Stomach smooth muscle (tissue), 2 donors: ENCODE measurements around the gene EFNB2.

Experiments used
- H3K27ac ChIP-seq: one replicate; pipeline ENCODE4 v1.7.0; 2013; ENCODE audit warnings: mild to moderate bottlenecking, low read length, inconsistent platforms
- H3K27me3 ChIP-seq, 2 donors: one replicate each; pipeline ENCODE4 v1.7.0; 2013; ENCODE audit warnings: low read length in 2 of 2; ENCODE audit not compliant: insufficient read depth in 2 of 2, control insufficient read depth in 1 of 2
- H3K36me3 ChIP-seq, 2 donors: one replicate each; pipeline ENCODE4 v1.7.0; 2013; ENCODE audit warnings: low read length in 2 of 2; ENCODE audit not compliant: control insufficient read depth in 2 of 2, insufficient read depth in 2 of 2
- H3K4me1 ChIP-seq: one replicate; pipeline ENCODE4 v1.7.0; 2013; ENCODE audit warnings: low read length; ENCODE audit not compliant: control insufficient read depth, insufficient read depth
- H3K4me3 ChIP-seq, 2 donors: one replicate each; pipeline ENCODE4 v1.7.0; 2013; ENCODE audit warnings: low read length in 2 of 2
- H3K9ac ChIP-seq, 2 donors: one replicate each; pipeline ENCODE4 v1.7.0; 2013; ENCODE audit warnings: low read length in 2 of 2, mild to moderate bottlenecking in 1 of 2
- H3K9me3 ChIP-seq, 2 donors: one replicate each; pipeline ENCODE4 v1.7.0; 2013; ENCODE audit warnings: low read length in 2 of 2; ENCODE audit not compliant: control insufficient read depth in 2 of 2
- donor health status: healthy.
- donor health status: Pancreatic carcinoma.

The EFNB2 gene

DNA sequence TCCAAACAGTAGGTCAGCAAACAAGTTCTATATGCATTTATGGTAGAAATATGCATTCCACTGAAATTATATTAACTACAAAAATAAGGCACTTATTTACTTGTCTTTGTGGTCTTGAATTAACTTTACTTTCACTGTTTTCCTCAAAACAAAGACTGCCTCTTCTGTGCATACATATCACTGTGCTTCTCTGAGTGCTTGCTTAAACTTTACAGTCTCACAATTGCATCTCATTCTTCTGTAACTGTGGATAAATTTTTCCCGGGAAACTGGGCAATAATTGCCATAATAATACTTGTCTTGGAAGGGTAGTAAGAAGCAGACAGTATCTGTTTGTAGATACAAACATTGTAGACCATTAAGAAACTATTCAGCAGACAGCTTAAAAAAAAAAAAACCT is 38.4 kb downstream of the EFNB2 start:
- Histone ChIP-seq H3K4me1 (peaks cover 22% of the 10 kb centered on the region), H3K36me3 (peaks cover 16 to 27% of the 10 kb centered on the region in 2 donors), H3K4me3 (peak overlapping the region in 1 of 2 donors; percentile 27), H3K9me3 (no peaks in the 10 kb centered on the region), H3K27me3 (no peaks in the 10 kb centered on the region), H3K27ac (no peak overlapping the region), H3K9ac (no peak overlapping the region)

DNA sequence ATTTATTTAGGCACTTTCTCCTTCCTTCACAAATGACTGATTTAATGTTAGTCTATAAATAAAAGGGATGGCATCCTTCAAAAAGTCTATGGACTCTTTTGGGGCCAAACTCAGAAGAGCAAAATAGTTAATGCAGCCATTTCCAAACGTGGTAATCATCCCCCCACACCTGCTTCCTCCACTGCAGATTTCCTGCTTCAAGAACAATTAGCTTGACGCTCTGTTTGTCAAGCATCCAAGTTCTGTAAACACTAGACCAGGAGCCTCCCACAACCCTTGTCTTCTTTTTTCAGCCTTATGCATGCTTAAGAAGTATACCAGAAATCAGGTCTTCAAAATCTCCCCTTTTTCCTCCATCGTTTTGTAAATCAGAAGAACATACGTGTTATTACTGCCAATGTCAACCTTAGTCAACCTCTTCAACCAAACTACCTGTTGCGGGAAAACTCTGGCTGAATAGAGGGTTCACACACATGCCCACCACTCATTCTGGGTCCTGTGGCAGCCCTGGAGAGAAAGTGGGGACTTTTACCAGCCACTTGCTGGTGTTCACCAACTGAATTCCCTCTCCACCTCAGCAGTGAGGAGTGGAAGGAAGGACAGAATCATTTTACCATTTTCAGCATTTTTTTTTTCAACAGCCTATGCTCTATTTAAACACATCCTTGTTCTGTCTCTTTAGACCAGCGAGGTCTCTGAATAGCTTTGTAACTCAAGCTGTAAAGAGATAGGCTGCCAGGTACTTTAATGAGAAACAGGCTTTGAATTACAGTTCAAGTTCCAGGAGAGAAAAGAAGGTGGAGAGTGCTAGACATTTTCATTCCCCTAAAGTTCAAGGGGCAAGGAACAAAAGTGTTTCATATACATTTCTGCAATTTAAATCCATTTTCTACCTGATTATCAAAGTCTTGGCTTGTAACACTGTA is 39.1 kb downstream of the EFNB2 start:
- H3K27ac ChIP-seq = peak overlapping the region; percentile 38
- peaks cover 16 to 30% of the 10 kb centered on the region in 2 donors for H3K36me3 ChIP-seq
- H3K27me3 ChIP-seq = no peaks in the 10 kb centered on the region
- H3K4me1 ChIP-seq = peaks cover 29% of the 10 kb centered on the region
- peak overlapping the region in 1 of 2 donors; percentile 27 for H3K4me3 ChIP-seq
- H3K9ac ChIP-seq = no peak overlapping the region
- H3K9me3 ChIP-seq = no peaks in the 10 kb centered on the region

DNA sequence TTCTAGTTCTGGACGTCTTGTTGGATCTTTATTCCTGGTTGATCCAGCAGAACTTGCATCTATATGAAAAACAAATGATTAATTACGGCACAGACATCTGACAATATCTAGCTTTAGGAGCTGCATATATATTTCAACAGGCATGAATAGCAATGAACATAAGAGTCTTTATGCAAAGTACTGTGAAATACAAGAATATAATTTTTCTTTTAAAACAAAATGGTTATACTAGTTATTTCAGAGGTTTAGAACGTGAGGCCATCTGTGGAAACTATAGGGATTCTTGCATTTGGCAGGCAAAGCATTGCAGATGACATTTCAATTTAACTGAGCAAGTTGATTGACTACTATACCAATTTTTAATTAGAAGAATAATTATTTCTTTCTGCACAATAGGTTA is 40.5 kb downstream of the EFNB2 start:
- Histone ChIP-seq H3K27me3 (no peaks in the 10 kb centered on the region), H3K4me1 (peaks cover 42% of the 10 kb centered on the region), H3K9ac (no peak overlapping the region), H3K27ac (no peak overlapping the region), H3K9me3 (no peaks in the 10 kb centered on the region), H3K4me3 (no peak overlapping the region), H3K36me3 (peaks cover 20 to 30% of the 10 kb centered on the region in 2 donors)

DNA sequence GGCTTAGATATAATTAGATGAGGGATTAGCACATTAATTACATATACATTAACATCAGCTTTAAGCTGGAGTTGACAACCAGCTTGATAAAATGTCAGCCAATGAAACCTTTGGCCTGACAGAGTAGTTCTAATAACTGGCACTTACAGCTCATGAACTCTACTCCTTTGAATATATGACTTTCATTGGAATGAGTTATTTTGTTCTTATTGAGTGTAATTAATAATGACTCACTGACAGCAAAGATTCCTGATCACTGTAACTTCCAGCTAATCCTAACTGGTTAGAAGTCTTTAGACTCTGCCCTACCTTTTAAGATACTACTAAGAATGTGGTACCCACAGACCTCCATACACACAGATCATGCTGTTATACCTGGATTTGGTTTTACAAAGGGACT is 41.0 kb downstream of the EFNB2 start:
- H3K9ac ChIP-seq = no peak overlapping the region
- H3K36me3 ChIP-seq = peaks cover 20 to 30% of the 10 kb centered on the region in 2 donors
- H3K27ac ChIP-seq = no peak overlapping the region
- peaks cover 42% of the 10 kb centered on the region for H3K4me1 ChIP-seq
- no peaks in the 10 kb centered on the region for H3K27me3 ChIP-seq
- no peaks in the 10 kb centered on the region for H3K9me3 ChIP-seq
- no peak overlapping the region for H3K4me3 ChIP-seq

DNA sequence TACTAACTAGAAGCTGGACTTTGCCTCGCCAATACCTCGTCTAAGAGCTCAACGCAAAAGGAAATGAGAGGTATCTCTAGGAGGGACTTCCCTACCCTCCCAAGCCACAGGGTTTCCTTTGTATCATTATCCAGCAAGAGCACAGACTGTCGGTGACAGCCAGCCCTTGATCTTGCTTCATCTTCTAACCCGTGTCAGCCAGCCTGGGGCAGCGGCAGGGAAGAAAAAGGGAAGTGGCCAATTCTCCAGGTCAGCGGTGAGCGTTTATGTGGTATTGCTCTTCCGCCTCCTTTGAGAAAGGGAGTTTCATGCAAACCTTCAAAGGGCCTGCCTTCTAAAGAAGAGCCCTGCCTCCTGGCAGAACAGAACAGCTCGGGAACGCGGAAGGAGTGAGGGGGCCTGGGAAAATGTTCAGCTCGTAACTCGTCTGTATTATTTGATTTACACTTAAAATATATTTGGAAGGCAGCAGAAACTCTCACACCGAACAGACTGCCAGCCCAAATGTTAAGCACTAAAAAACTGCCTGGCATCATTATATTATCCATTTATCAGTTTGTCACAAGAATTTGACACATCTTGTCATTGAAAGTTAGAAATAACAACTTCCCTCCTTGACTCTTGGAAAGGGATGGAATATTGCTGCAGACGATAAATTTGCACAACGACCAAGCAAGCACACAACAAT is 41.8 kb downstream of the EFNB2 start:
- Histone ChIP-seq H3K27ac (peak overlapping the region; percentile 18), H3K4me3 (no peak overlapping the region), H3K4me1 (peaks cover 41% of the 10 kb centered on the region), H3K36me3 (peaks cover 20 to 30% of the 10 kb centered on the region in 2 donors), H3K9ac (no peak overlapping the region), H3K27me3 (no peaks in the 10 kb centered on the region), H3K9me3 (no peaks in the 10 kb centered on the region)

DNA sequence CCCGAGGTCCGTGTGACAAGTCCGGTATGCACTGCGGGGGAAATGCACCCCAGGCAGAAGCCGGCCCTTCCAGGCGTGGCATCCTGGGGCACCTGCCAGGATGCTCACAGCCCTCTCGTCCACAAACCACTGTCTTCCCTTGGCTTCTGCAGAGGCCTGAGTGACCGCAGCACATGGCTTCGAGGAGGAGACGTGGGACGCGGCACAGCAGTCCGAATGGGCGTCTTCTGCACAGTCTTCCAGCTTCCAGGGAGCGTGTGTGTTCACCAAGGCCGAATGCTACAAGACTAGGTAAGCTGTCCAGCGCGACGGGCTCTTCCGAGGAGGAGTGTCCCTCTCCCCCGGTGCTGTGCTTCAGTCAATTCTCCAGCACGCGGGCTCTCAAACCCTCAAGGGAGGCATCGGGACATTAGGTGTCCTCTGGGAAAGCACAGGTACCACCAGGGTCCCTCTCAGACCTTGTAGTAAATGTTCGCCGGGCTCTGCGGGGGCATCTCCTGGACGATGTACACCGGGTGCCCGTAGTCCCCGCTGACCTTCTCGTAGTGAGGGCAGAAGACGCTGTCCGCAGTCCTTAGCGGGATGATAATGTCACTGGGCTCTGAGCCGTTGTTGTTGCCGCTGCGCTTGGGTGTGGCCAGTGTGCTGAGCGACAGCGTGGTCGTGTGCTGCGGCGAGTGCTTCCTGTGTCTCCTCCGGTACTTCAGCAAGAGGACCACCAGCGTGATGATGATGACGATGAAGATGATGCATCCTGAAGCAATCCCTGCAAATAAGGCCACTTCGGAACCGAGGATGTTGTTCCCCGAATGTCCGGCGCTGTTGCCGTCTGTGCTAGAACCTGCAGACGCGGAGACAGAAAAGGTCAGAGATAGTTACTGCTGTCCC is 42.6 kb downstream of the EFNB2 start:
- no peaks in the 10 kb centered on the region for H3K9me3 ChIP-seq
- peaks cover 41% of the 10 kb centered on the region for H3K4me1 ChIP-seq
- H3K4me3 ChIP-seq = peak overlapping the region in 1 of 2 donors; percentile 44
- H3K27ac ChIP-seq = peak overlapping the region; percentile 76
- H3K9ac ChIP-seq = no peak overlapping the region
- H3K27me3 ChIP-seq = no peaks in the 10 kb centered on the region
- peaks cover 20 to 30% of the 10 kb centered on the region in 2 donors for H3K36me3 ChIP-seq

DNA sequence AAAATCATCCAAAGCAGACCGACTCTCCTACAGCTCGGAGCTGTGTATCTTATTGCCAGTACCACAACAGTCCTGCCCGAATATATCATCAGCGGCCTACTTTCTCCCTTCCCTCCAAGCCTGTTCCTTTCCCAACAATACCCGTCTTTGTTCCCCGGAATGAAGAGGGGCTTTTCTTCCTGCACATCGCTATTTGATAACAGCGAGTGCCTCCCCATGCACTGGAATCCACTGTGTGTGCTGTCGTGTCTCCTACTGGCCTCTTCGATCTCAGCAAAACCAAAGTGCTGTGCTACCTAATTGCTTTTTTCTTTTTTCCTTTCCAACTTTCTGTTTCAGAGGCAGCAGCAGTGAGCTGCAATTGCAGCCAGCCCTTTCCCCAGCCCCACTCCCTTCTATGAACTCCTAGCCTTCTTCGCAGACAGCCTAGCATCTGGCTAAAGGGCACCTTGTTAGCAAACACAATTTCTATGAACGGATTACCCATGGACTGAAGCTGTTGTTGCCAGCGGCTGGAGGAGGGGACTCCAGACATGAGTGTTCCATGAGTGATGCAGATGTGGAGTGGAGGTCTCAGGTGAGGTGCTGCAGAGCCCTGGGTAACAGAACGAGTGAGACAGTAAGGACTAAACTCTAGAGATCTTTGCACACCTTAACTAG is 43.4 kb downstream of the EFNB2 start:
- Histone ChIP-seq H3K36me3 (peaks cover 20 to 30% of the 10 kb centered on the region in 2 donors), H3K27ac (peak overlapping the region; percentile 76), H3K4me1 (peaks cover 41% of the 10 kb centered on the region), H3K4me3 (peak overlapping the region; percentile 28 to 44), H3K27me3 (no peaks in the 10 kb centered on the region), H3K9me3 (no peaks in the 10 kb centered on the region), H3K9ac (peak overlapping the region; percentile 26 to 51)

DNA sequence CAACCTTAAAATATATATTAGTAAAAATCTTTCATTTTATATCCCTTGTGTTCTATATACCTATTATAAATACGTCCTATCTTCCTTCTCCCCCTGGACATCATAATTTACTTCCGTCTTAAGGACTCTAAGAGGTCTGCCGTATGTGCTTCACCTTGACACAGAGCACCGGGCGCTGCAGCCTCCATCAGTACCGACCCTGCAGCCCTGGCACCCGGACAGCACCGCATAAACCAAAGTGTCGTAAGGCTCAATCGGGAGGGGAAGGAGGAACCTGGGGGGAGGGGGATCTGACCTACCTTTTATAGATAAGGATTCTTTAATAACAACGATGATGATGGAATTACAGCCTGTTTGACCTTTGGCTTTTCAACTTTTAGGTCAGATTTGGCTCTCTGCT is 44.0 kb downstream of the EFNB2 start:
- Histone ChIP-seq H3K27me3 (no peaks in the 10 kb centered on the region), H3K4me1 (peaks cover 43% of the 10 kb centered on the region), H3K9ac (peak overlapping the region; percentile 26 to 51), H3K36me3 (peaks cover 20 to 30% of the 10 kb centered on the region in 2 donors), H3K9me3 (no peaks in the 10 kb centered on the region), H3K4me3 (peak overlapping the region in 1 of 2 donors; percentile 44), H3K27ac (peak overlapping the region; percentile 76)

DNA sequence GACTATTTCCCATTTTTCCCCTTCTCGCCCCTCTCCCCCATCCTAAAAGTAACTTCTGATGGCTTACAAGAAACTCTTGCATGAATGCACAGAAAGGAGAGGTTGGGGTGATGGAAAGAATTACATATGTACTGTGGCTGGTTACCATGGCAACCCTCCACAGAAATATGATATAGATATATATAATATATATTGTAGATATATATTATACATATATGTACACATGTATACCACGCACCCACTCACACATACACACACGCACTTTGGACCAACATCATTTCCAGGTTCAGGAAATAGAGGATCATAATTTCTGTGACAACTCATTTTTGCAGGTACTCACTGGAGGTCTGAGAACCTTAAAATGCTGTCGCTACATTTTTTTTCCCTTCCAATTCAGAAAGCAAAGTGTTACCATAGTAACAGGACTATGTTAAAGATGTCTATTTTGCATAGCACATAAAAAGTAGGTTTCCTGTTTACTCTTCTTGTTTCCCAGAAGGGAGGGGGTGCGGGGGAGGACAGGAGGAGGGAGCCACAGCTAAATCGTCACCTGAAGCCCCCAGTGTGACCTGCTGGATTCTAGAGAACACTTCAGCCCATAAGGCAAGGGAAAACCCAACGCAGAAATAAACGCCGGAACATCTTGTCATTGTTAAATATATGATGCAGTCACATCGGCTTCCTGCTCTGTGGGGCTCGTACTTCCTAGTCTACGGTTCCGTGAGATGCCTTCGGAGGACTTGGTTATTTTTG is 44.7 kb downstream of the EFNB2 start:
- H3K4me3 ChIP-seq = peak overlapping the region in 1 of 2 donors; percentile 40
- H3K27me3 ChIP-seq = no peaks in the 10 kb centered on the region
- no peaks in the 10 kb centered on the region for H3K9me3 ChIP-seq
- peaks cover 41% of the 10 kb centered on the region for H3K4me1 ChIP-seq
- H3K27ac ChIP-seq = peak overlapping the region; percentile 37
- peaks cover 20 to 30% of the 10 kb centered on the region in 2 donors for H3K36me3 ChIP-seq
- H3K9ac ChIP-seq = no peak overlapping the region
